ENCODE data around the gene PJA1.

- TF ChIP-seq CTCF (IDR thresholded peaks at IDR 0.05) (no peak), POLR2A (IDR thresholded peaks at IDR 0.05) (no peak), EP300 (IDR thresholded peaks at IDR 0.05) (no peak)
These were observed 15.6 kb downstream of the PJA1 start for GRCh38 chrX:69149466-69150280.
